ENCODE measurements around the gene AFAP1L1.

DNA sequence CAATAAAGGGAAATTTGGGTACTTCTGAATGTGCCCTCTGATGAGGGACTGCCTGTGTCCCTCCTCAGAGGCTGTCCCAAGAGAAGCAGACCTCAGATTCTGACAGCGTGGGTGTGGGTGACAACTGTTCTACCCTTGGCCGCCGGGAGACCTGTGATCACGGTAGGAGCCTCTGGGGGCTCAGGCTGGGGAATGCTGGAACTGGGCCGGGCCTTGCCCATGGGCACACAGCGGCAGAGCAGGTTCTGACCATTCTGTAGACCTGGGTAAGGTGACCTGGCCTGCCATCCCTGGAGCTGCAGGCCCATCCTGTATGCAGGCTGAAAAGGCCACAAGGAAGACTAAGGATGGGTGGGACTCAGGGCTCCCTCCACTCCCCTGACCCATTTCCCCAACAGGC lies 44.1 kb downstream of the AFAP1L1 start:
- TF ChIP-seq, protein P1, sequence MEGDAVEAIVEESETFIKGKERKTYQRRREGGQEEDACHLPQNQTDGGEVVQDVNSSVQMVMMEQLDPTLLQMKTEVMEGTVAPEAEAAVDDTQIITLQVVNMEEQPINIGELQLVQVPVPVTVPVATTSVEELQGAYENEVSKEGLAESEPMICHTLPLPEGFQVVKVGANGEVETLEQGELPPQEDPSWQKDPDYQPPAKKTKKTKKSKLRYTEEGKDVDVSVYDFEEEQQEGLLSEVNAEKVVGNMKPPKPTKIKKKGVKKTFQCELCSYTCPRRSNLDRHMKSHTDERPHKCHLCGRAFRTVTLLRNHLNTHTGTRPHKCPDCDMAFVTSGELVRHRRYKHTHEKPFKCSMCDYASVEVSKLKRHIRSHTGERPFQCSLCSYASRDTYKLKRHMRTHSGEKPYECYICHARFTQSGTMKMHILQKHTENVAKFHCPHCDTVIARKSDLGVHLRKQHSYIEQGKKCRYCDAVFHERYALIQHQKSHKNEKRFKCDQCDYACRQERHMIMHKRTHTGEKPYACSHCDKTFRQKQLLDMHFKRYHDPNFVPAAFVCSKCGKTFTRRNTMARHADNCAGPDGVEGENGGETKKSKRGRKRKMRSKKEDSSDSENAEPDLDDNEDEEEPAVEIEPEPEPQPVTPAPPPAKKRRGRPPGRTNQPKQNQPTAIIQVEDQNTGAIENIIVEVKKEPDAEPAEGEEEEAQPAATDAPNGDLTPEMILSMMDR (IDR thresholded peaks at IDR 0.05): no peak
- TF ChIP-seq POLR2A (IDR thresholded peaks at IDR 0.05): no peak
